CD14-positive monocyte (primary cell): ENCODE data around the gene CFAP92. TPM values are rescaled to one million over a fixed set of nuclear protein-coding genes. Genes with fewer than 3 reads are reported as not detected.

Source experiments
- DNase-seq, 3 donors: peaks; one replicate each; pipeline ENCODE4 v3.0.0-alpha.2; 2011 to 2022
- H2AFZ ChIP-seq: 2 replicates; pipeline ENCODE4 v1.6.0; 2012; ENCODE audit warnings: mild to moderate bottlenecking, low read depth, low read length, inconsistent platforms; ENCODE audit not compliant: insufficient read depth, poor library complexity, severe bottlenecking
- H3K27ac ChIP-seq, 2 donors: 1 replicate in 1 of 2; 2 replicates in 1 of 2; pipeline ENCODE4 v1.5.1; 2012 to 2013; ENCODE audit warnings: low read length in 2 of 2, control low read depth in 1 of 2, inconsistent platforms in 1 of 2, low read depth in 1 of 2, mild to moderate bottlenecking in 1 of 2
- H3K27me3 ChIP-seq, 2 donors: one replicate each; pipeline versions ENCODE4 v1.6.0 to v1.6.1; 2011 to 2013; ENCODE audit warnings: low read length in 2 of 2; ENCODE audit not compliant: control insufficient read depth in 2 of 2, insufficient read depth in 2 of 2
- H3K36me3 ChIP-seq, 2 donors: replicated peaks in 1 of 2; 1 replicate in 1 of 2; 2 replicates in 1 of 2; pipeline versions ENCODE4 v1.5.1 to v1.6.1; 2012 to 2013; ENCODE audit warnings: low read length in 2 of 2, control low read depth in 1 of 2, inconsistent platforms in 1 of 2, mild to moderate bottlenecking in 1 of 2; ENCODE audit not compliant: insufficient read depth in 2 of 2, control insufficient read depth in 1 of 2
- H3K4me1 ChIP-seq, 2 donors: 1 replicate in 1 of 2; 2 replicates in 1 of 2; pipeline versions ENCODE4 v1.5.1 to v1.6.1; 2012 to 2013; ENCODE audit warnings: low read length in 2 of 2, control low read depth in 1 of 2, inconsistent platforms in 1 of 2, mild to moderate bottlenecking in 1 of 2, moderate library complexity in 1 of 2; ENCODE audit not compliant: insufficient read depth in 2 of 2, control insufficient read depth in 1 of 2
- H3K4me2 ChIP-seq: replicated peaks from 2 replicates; pipeline ENCODE3; 2012; ENCODE audit warnings: low read length, moderate library complexity, mild to moderate bottlenecking; ENCODE audit not compliant: poor library complexity, severe bottlenecking; ENCODE audit errors: extremely low read depth
- H3K4me3 ChIP-seq, 3 experiments: fragments of 200-600 bp in 1 of 3; sonication (generic) in 1 of 3; replicated peaks in 1 of 3; 1 replicate in 2 of 3; 2 replicates in 1 of 3; pipeline ENCODE4 v1.5.1; 2011 to 2013; ENCODE audit warnings: low read length in 3 of 3, mild to moderate bottlenecking in 3 of 3, control low read depth in 2 of 3, low read depth in 2 of 3, inconsistent platforms in 1 of 3, moderate library complexity in 1 of 3
- H3K79me2 ChIP-seq: 2 replicates; pipeline ENCODE4 v1.6.0; 2012; ENCODE audit warnings: mild to moderate bottlenecking, control low read depth, inconsistent platforms, low read length, moderate library complexity; ENCODE audit not compliant: insufficient read depth
- H3K9ac ChIP-seq: 2 replicates; pipeline ENCODE4 v1.6.0; 2017; ENCODE audit warnings: low read length, mild to moderate bottlenecking; ENCODE audit not compliant: insufficient read depth, poor library complexity, severe bottlenecking
- H3K9me3 ChIP-seq, 2 donors: replicated peaks in 1 of 2; 1 replicate in 1 of 2; 2 replicates in 1 of 2; pipeline versions ENCODE4 v1.5.1 to v1.6.1; 2012 to 2013; ENCODE audit warnings: low read length in 2 of 2, control low read depth in 1 of 2; ENCODE audit not compliant: control insufficient read depth in 1 of 2, insufficient read depth in 1 of 2
- H4K20me1 ChIP-seq: 2 replicates; pipeline ENCODE4 v1.6.0; 2012; ENCODE audit warnings: mild to moderate bottlenecking, low read length, control low read depth, moderate library complexity; ENCODE audit not compliant: insufficient read depth
- H3K27ac Mint-ChIP-seq, 7 donors: one replicate each; pipeline ENCODE4 v1.8.0; 2020; ENCODE audit warnings: mild to moderate bottlenecking in 7 of 7, mixed read lengths in 7 of 7, moderate library complexity in 6 of 7, inconsistent platforms in 2 of 7
- H3K27me3 Mint-ChIP-seq, 3 donors: one replicate each; pipeline ENCODE4 v1.8.0; 2021 to 2022; ENCODE audit warnings: low read depth in 3 of 3, mild to moderate bottlenecking in 3 of 3, mixed read lengths in 3 of 3, moderate library complexity in 3 of 3, inconsistent platforms in 1 of 3
- H3K36me3 Mint-ChIP-seq, 2 donors: one replicate each; pipeline ENCODE4 v1.8.0; 2020; ENCODE audit warnings: mixed read lengths in 2 of 2, inconsistent platforms in 1 of 2, mild to moderate bottlenecking in 1 of 2
- H3K4me1 Mint-ChIP-seq: one replicate; pipeline ENCODE4 v1.8.0; 2020; ENCODE audit warnings: mild to moderate bottlenecking, mixed read lengths
- H3K4me3 Mint-ChIP-seq, 2 donors: one replicate each; pipeline ENCODE4 v1.8.0; 2020; ENCODE audit warnings: mild to moderate bottlenecking in 2 of 2, mixed read lengths in 2 of 2, moderate library complexity in 1 of 2
- H3K9me3 Mint-ChIP-seq, 7 donors: one replicate each; pipeline ENCODE4 v1.8.0; 2020 to 2022; ENCODE audit warnings: mixed read lengths in 7 of 7, mild to moderate bottlenecking in 6 of 7, moderate library complexity in 6 of 7, inconsistent platforms in 2 of 7
- CTCF ChIP-seq: fragments of 200-600 bp; IDR thresholded peaks from one replicate; pipeline ENCODE4 v1.8.0; 2022; ENCODE audit warnings: antibody characterized with exemption, mild to moderate bottlenecking
- WGBS: methylation state at CpG from one replicate; pipeline ENCODE4 v1.1.5; 2013; ENCODE audit warnings: missing lambda C conversion rate; ENCODE audit not compliant: insufficient coverage; 5-methylcytosine and 5-hydroxymethylcytosine counted together
- intact Hi-C, 2 donors: fragments of 100-400 bp; cut with micrococcal nuclease; formaldehyde crosslinking; loops; one replicate each; pipeline versions ENCODE4 v1.15.0 to v1.15.1; 2023
- polyA plus RNA-seq, 3 donors: library from polyadenylated mRNA; depleted of rRNA in 1 of 3; unstranded in 2 of 3; stranded (reverse) in 1 of 3; fragments of 300-500 nt in 2 of 3; fragments of >200 nt in 1 of 3; fragmentation: Illumina TruSeq in 2 of 3; gene quantifications; 1 replicate in 2 of 3; 2 replicates in 1 of 3; pipeline ENCODE4 v1.2.3, GENCODE V29; 2012 to 2021

Gene CFAP92
- polyA plus RNA-seq, 3 donors = 0.12 to 0.50 (median 0.19) TPM

GRCh38 chr3:129001806-129002572 is 8.1 kb upstream of the CFAP92 start:
- peaks cover 3 to 22% of the 10 kb centered on the region in 2 donors for H3K9me3 ChIP-seq
- H2AFZ ChIP-seq = peak overlapping the region; percentile 46
- peaks cover 0 to 16% (median 5%) of the 10 kb centered on the region in 7 donors for H3K9me3 Mint-ChIP-seq
- no peaks in the 10 kb centered on the region for H3K36me3 ChIP-seq
- 1% methylated on average over 80 of the region's 81 CpGs for WGBS
- H3K4me3 Mint-ChIP-seq = peak overlapping the region; percentile 2 to 85
- no peak overlapping the region for H3K27ac Mint-ChIP-seq
- H3K4me1 Mint-ChIP-seq = peaks cover 11% of the 10 kb centered on the region
- no peaks in the 10 kb centered on the region for H4K20me1 ChIP-seq
- no peak for DNase-seq
- H3K4me1 ChIP-seq = peaks cover 9 to 27% of the 10 kb centered on the region in 2 donors
- no peaks in the 10 kb centered on the region for H3K36me3 Mint-ChIP-seq
- TF ChIP-seq CTCF = no peak
- H3K27ac ChIP-seq = no peak overlapping the region
- intact Hi-C loops = no loop called here
- peaks cover 52 to 66% (median 58%) of the 10 kb centered on the region in 3 donors for H3K27me3 Mint-ChIP-seq
- no peak overlapping the region for H3K9ac ChIP-seq
- peaks cover 43 to 57% of the 10 kb centered on the region in 2 donors for H3K27me3 ChIP-seq
- H3K79me2 ChIP-seq = no peaks in the 10 kb centered on the region
- peak overlapping the region; percentile 48 for H3K4me2 ChIP-seq
- peak overlapping the region in 1 of 3 experiments; percentile 43 for H3K4me3 ChIP-seq

GRCh38 chr3:129001101-129001805 is 7.4 kb upstream of the CFAP92 start, which contains the start of gene EFCC1:
Gene EFCC1, plus strand, starts transcription at chr3:129001304. Its CDS starts 325 bp downstream, at chr3:129001629.
- no peak for DNase-seq
- H3K4me1 Mint-ChIP-seq = peaks cover 16% of the 10 kb centered on the region
- H3K4me3 Mint-ChIP-seq = peak within 1 kb of the TSS; percentile 2 to 85
- TF ChIP-seq CTCF = no peak
- under 1% methylated on average over 72 of the region's 74 CpGs for WGBS
- peak within 1 kb of the TSS in 1 of 7 donors; percentile 31 for H3K27ac Mint-ChIP-seq
- peaks cover 0 to 16% (median 5%) of the 10 kb centered on the region in 7 donors for H3K9me3 Mint-ChIP-seq
- H3K4me2 ChIP-seq = peak within 1 kb of the TSS; percentile 48
- intact Hi-C loops = no loop called here
- no peak within 1 kb of the TSS for H3K9ac ChIP-seq
- no peaks in the 10 kb centered on the region for H3K79me2 ChIP-seq
- peaks cover 14 to 33% of the 10 kb centered on the region in 2 donors for H3K4me1 ChIP-seq
- no peaks in the 10 kb centered on the region for H3K36me3 ChIP-seq
- H3K27me3 Mint-ChIP-seq = peaks cover 52 to 63% (median 55%) of the 10 kb centered on the region in 3 donors
- H3K27me3 ChIP-seq = peaks cover 43 to 57% of the 10 kb centered on the region in 2 donors
- H3K36me3 Mint-ChIP-seq = no peaks in the 10 kb centered on the region
- H3K27ac ChIP-seq = no peak within 1 kb of the TSS
- H3K9me3 ChIP-seq = peaks cover 3 to 22% of the 10 kb centered on the region in 2 donors
- H2AFZ ChIP-seq = peak within 1 kb of the TSS; percentile 46
- H3K4me3 ChIP-seq = peak within 1 kb of the TSS in 1 of 3 experiments; percentile 43
- no peaks in the 10 kb centered on the region for H4K20me1 ChIP-seq
